ENCODE measurements around the gene PES1.
"Not testable (repeated sequence)": the region's sequence is repeated elsewhere in the genome, so short reads cannot be mapped to it uniquely, and the experiment has no call there.

The PES1 gene

GRCh38 chr22:30574095-30574981 lies 17.4 kb downstream of the PES1 start, which contains the start of gene GAL3ST1:
GAL3ST1 (minus strand) TSS chr22:30574665; CDS start chr22:30557392, 17,273 bp downstream.
- DNase-seq (ENCODE audit: low read depth), result no peak

- no peak for DNase-seq (ENCODE audit: low read depth)
Observed at GRCh38 chr22:30573594-30574094, 18.1 kb downstream of the PES1 start.

GRCh38 chr22:30572840-30573593 lies 18.7 kb downstream of the PES1 start:
- DNase-seq (ENCODE audit: low read depth), result no peak

GRCh38 chr22:30572210-30572609 lies 19.5 kb downstream of the PES1 start:
- no peak for DNase-seq (ENCODE audit: low read depth)

- DNase-seq (ENCODE audit: low read depth), result no peak
Observed at GRCh38 chr22:30569674-30570202, 22.0 kb downstream of the PES1 start.

- DNase-seq (ENCODE audit: low read depth), result no peak
Observed at GRCh38 chr22:30568137-30568805, 23.4 kb downstream of the PES1 start.

- DNase-seq (ENCODE audit: low read depth), result not testable (repeated sequence)
Observed at GRCh38 chr22:30567277-30567676, 24.4 kb downstream of the PES1 start.

- DNase-seq (ENCODE audit: low read depth), result no peak
Observed at GRCh38 chr22:30566125-30566524, 25.6 kb downstream of the PES1 start.

- DNase-seq (ENCODE audit: low read depth), result no peak
Observed at GRCh38 chr22:30565341-30565740, 26.4 kb downstream of the PES1 start.

- DNase-seq (ENCODE audit: low read depth), result no peak
Observed at GRCh38 chr22:30564761-30565119, 27.0 kb downstream of the PES1 start.

GRCh38 chr22:30564045-30564760 lies 27.5 kb downstream of the PES1 start:
- DNase-seq (ENCODE audit: low read depth), result no peak

GRCh38 chr22:30562366-30562765 lies 29.3 kb downstream of the PES1 start:
- DNase-seq (ENCODE audit: low read depth), result no peak

GRCh38 chr22:30561402-30562189 lies 30.1 kb downstream of the PES1 start:
- no peak for DNase-seq (ENCODE audit: low read depth)

- DNase-seq (ENCODE audit: low read depth), result not testable (repeated sequence)
Observed at GRCh38 chr22:30560643-30561202, 31.0 kb downstream of the PES1 start.

- no peak for DNase-seq (ENCODE audit: low read depth)
Observed at GRCh38 chr22:30559889-30560288, 31.8 kb downstream of the PES1 start.

GRCh38 chr22:30557243-30557642 lies 34.5 kb downstream of the PES1 start:
- DNase-seq (ENCODE audit: low read depth), result no peak

GRCh38 chr22:30556388-30556787 lies 35.3 kb downstream of the PES1 start:
- no peak for DNase-seq (ENCODE audit: low read depth)

GRCh38 chr22:30555282-30556210 lies 36.2 kb downstream of the PES1 start:
- DNase-seq (ENCODE audit: low read depth), result no peak

- DNase-seq (ENCODE audit: low read depth), result no peak
Observed at GRCh38 chr22:30553971-30554370, 37.7 kb downstream of the PES1 start.

Measured in HS-5 (cell line).